RWPE1 (cell line): ENCODE data around the gene TBC1D22A.

Experiments used
- CTCF ChIA-PET: fragments of 350-600 bp; sonication (Branson Sonifier 250); formaldehyde crosslinking; extraction: SDS; loops from one replicate; lab custom pipeline; 2021; lab: Yijun Ruan, JAX
- POLR2A ChIA-PET: fragments of 400-600 bp; formaldehyde crosslinking; extraction: SDS; loops from one replicate; lab custom pipeline; 2020; ENCODE audit warnings: antibody characterized with exemption; ENCODE audit not compliant: low non-redundant PET; lab: Yijun Ruan, JAX
- DNase-seq: peaks from one replicate; pipeline ENCODE4 v3.0.0; 2012; ENCODE audit warnings: low spot score
- H3K27ac ChIP-seq: fragments of 450-650 bp; 2 replicates; pipeline ENCODE4 v1.5.1; 2017
- CTCF ChIP-seq: fragments of 450-650 bp; conservative IDR thresholded peaks from 2 replicates; pipeline ENCODE4 v1.5.1; 2017; ENCODE audit warnings: low read depth, mild to moderate bottlenecking

TBC1D22A gene

GRCh38 chr22:46956498-46957215 is 194.2 kb downstream of the TBC1D22A start:
- POLR2A ChIA-PET: no interaction called here
- no peak for DNase-seq
- TF ChIP-seq CTCF: no peak
- CTCF ChIA-PET: interaction anchor here (0.7 kb wide), 1 partner anchor 59 kb away, joined by 3 read pairs; no protein-coding TSS in a partner anchor
- H3K27ac ChIP-seq: no peak overlapping the region

- H3K27ac ChIP-seq: no peak overlapping the region
- ChIA-PET CTCF (no interaction called here), POLR2A (no interaction called here)
- no peak for TF ChIP-seq CTCF
- DNase-seq: no peak
Observed at GRCh38 chr22:46957521-46957920, 195.1 kb downstream of the TBC1D22A start.

- H3K27ac ChIP-seq: no peak overlapping the region
- DNase-seq: no peak
- ChIA-PET POLR2A (no interaction called here), CTCF (no interaction called here)
- no peak for TF ChIP-seq CTCF
Observed at GRCh38 chr22:46958191-46958590, 195.7 kb downstream of the TBC1D22A start.

- TF ChIP-seq CTCF: no peak
- POLR2A ChIA-PET: no interaction called here
- no peak for DNase-seq
- CTCF ChIA-PET: no interaction called here
- no peak overlapping the region for H3K27ac ChIP-seq
Observed at GRCh38 chr22:46958658-46959057, 196.2 kb downstream of the TBC1D22A start.

- ChIA-PET CTCF (no interaction called here), POLR2A (no interaction called here)
- no peak overlapping the region for H3K27ac ChIP-seq
- no peak for DNase-seq
- TF ChIP-seq CTCF: no peak
Observed at GRCh38 chr22:46959369-46959768, 196.9 kb downstream of the TBC1D22A start.

- ChIA-PET CTCF (no interaction called here), POLR2A (no interaction called here)
- no peak for TF ChIP-seq CTCF
- no peak overlapping the region for H3K27ac ChIP-seq
- DNase-seq: no peak
Observed at GRCh38 chr22:46961591-46962295, 199.3 kb downstream of the TBC1D22A start.
